GM12892 (cell line): ENCODE results near the gene FAM90A1.
"Not testable (repeated sequence)": the region's sequence is repeated elsewhere in the genome, so short reads cannot be mapped to it uniquely, and the experiment has no call there.

Experiments
- POLR2A ChIP-seq: IDR thresholded peaks from 2 replicates; pipeline ENCODE4 v1.6.1; 2011; ENCODE audit warnings: low read depth, low read length, control low read depth
- POLR2AphosphoS5 ChIP-seq: IDR thresholded peaks from 2 replicates; pipeline ENCODE4 v1.6.1; 2011; ENCODE audit warnings: low read depth, low read length, control low read depth
- TAF1 ChIP-seq: IDR thresholded peaks from 2 replicates; pipeline ENCODE4 v1.6.1; 2011; ENCODE audit warnings: low read depth, mild to moderate bottlenecking, control low read depth, low read length, borderline replicate concordance

DNA sequence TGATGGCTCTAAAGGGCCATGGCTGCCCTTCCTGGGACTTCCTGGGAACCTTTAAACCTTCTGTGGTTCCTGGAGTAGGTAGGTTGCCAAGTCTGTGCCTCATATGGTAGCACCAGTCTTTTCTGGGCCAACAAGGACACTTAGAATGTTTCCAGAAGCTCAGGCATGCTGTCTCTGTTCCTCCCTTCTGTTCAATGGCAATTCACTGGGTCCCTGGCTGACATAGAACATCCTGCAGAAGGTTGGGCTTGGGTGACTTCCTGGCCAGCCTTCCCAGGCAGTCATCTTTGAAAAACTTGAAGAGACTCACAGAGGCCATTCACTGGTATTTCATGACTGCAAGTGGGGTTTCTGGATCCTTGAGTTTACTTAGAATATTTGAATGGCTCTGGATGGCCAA, 46.1 kb downstream of the FAM90A1 start:
- TF ChIP-seq TAF1, POLR2A, POLR2AphosphoS5: not testable (repeated sequence)
